ENCODE data around the gene WWC2. TPM values are rescaled to one million over a fixed set of nuclear protein-coding genes. Genes with fewer than 3 reads are reported as not detected.

WWC2 gene
- total and polyA plus RNA-seq, 9 donors: 9.4 to 43.0 (median 32.5) TPM

GRCh38 chr4:183244019-183244418 is 145.0 kb downstream of the WWC2 start:
- 91 to 92% (median 92%) methylated on average over 8 of the region's 8 CpGs for WGBS, 3 donors
- peaks cover 5% of the 10 kb centered on the region for H3K4me1 ChIP-seq (ENCODE audit: insufficient read depth)
- DNase-seq: no peak
- H3K9me3 ChIP-seq: no peaks in the 10 kb centered on the region
- H3K27ac ChIP-seq: no peak overlapping the region
- H3K4me3 ChIP-seq: no peak overlapping the region
- intact Hi-C loops (cut with DNase I): no loop called here
- TF ChIP-seq POLR2A (IDR thresholded peaks at IDR 0.05) (no peak), CTCF (IDR thresholded peaks at IDR 0.05) (no peak), EP300 (IDR thresholded peaks at IDR 0.05) (no peak)
- H3K27me3 ChIP-seq: no peaks in the 10 kb centered on the region
- H3K36me3 ChIP-seq: no peaks in the 10 kb centered on the region

GRCh38 chr4:183244506-183244905 is 145.4 kb downstream of the WWC2 start:
- Histone ChIP-seq H3K27ac (no peak overlapping the region), H3K4me3 (no peak overlapping the region), H3K9me3 (no peaks in the 10 kb centered on the region), H3K4me1 (ENCODE audit: insufficient read depth) (peaks cover 5% of the 10 kb centered on the region), H3K27me3 (no peaks in the 10 kb centered on the region), H3K36me3 (no peaks in the 10 kb centered on the region)
- no peak for DNase-seq
- WGBS, 3 donors: 91 to 97% (median 93%) methylated on average over 2 of the region's 2 CpGs
- TF ChIP-seq CTCF (IDR thresholded peaks at IDR 0.05) (no peak), POLR2A (IDR thresholded peaks at IDR 0.05) (no peak), EP300 (IDR thresholded peaks at IDR 0.05) (no peak)
- intact Hi-C loops (cut with DNase I): no loop called here

- H3K36me3 ChIP-seq: no peaks in the 10 kb centered on the region
- TF ChIP-seq EP300 (IDR thresholded peaks at IDR 0.05) (no peak), POLR2A (IDR thresholded peaks at IDR 0.05) (no peak), CTCF (IDR thresholded peaks at IDR 0.05) (no peak)
- no peaks in the 10 kb centered on the region for H3K9me3 ChIP-seq
- WGBS, 3 donors: 97 to 98% (median 97%) methylated on average over 2 of the region's 2 CpGs
- no peak overlapping the region for H3K4me3 ChIP-seq
- no peak overlapping the region for H3K27ac ChIP-seq
- DNase-seq: no peak
- no peaks in the 10 kb centered on the region for H3K27me3 ChIP-seq
- peaks cover under 1% of the 10 kb centered on the region for H3K4me1 ChIP-seq (ENCODE audit: insufficient read depth)
- intact Hi-C loops (cut with DNase I): no loop called here
Observed at GRCh38 chr4:183248201-183248600, 149.1 kb downstream of the WWC2 start.

GRCh38 chr4:183249854-183250253 is 150.8 kb downstream of the WWC2 start:
- Histone ChIP-seq H3K36me3 (no peaks in the 10 kb centered on the region), H3K27me3 (no peaks in the 10 kb centered on the region), H3K4me3 (no peak overlapping the region), H3K4me1 (ENCODE audit: insufficient read depth) (peaks cover 2% of the 10 kb centered on the region), H3K27ac (no peak overlapping the region), H3K9me3 (no peaks in the 10 kb centered on the region)
- no peak for DNase-seq
- intact Hi-C loops (cut with DNase I): loop anchor here in 3 of 4 donors (5.0 to 10.0 kb wide), 2 partner anchors 178 to 315 kb away; no protein-coding TSS in a partner anchor
- 58 to 64% (median 63%) methylated on average over 2 of the region's 2 CpGs for WGBS, 3 donors
- no peak for TF ChIP-seq EP300 (IDR thresholded peaks at IDR 0.05)
- no peak for TF ChIP-seq POLR2A (IDR thresholded peaks at IDR 0.05)
- TF ChIP-seq CTCF (IDR thresholded peaks at IDR 0.05): no peak
